ENCODE data around the gene FBXW5.
A peak's percentile ranks its signal among the peaks of the same experiment; 100 is the strongest.

FBXW5 gene

DNA sequence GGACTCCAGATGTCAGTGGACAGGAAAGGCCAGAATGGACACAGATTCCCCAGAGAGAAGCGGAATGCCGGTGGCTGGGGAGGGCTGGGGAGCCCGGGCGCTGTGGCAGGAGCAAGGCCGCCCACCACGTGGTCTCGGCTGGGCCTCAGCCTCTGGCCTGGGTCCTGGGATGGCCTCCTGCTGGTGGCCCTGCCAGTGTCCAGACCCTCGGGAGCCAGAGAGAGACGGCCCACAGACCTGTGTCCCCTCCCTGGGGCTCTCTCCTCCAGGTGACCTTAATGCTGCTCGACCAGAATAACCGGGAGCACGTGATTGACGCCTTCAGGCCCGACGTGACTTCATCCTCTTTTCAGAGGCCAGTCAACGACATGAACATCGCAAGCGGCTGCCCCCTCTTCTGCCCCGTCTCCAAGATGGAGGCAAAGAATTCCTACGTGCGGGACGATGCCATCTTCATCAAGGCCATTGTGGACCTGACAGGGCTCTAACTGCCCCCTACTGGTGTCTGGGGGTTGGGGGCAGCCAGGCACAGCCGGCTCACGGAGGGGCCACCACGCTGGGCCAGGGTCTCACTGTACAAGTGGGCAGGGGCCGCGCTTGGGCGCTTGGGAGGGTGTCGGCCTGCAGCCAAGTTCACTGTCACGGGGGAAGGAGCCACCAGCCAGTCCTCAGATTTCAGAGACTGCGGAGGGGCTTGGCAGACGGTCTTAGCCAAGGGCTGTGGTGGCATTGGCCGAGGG is 19.0 kb downstream of the FBXW5 start:
- CTCF ChIA-PET: interaction anchor here (0.6 kb wide), 1 partner anchor 69 kb away, joined by 3 read pairs; no protein-coding TSS in a partner anchor
- TF ChIP-seq, protein P1, sequence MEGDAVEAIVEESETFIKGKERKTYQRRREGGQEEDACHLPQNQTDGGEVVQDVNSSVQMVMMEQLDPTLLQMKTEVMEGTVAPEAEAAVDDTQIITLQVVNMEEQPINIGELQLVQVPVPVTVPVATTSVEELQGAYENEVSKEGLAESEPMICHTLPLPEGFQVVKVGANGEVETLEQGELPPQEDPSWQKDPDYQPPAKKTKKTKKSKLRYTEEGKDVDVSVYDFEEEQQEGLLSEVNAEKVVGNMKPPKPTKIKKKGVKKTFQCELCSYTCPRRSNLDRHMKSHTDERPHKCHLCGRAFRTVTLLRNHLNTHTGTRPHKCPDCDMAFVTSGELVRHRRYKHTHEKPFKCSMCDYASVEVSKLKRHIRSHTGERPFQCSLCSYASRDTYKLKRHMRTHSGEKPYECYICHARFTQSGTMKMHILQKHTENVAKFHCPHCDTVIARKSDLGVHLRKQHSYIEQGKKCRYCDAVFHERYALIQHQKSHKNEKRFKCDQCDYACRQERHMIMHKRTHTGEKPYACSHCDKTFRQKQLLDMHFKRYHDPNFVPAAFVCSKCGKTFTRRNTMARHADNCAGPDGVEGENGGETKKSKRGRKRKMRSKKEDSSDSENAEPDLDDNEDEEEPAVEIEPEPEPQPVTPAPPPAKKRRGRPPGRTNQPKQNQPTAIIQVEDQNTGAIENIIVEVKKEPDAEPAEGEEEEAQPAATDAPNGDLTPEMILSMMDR (conservative IDR thresholded peaks at IDR 0.05; ENCODE audit: low read depth): no peak
- POLR2A ChIA-PET (ENCODE audit: low non-redundant PET): no interaction called here
- peak overlapping the region; percentile 24 for H3K27ac ChIP-seq
- no peak for DNase-seq (ENCODE audit: low spot score)

DNA sequence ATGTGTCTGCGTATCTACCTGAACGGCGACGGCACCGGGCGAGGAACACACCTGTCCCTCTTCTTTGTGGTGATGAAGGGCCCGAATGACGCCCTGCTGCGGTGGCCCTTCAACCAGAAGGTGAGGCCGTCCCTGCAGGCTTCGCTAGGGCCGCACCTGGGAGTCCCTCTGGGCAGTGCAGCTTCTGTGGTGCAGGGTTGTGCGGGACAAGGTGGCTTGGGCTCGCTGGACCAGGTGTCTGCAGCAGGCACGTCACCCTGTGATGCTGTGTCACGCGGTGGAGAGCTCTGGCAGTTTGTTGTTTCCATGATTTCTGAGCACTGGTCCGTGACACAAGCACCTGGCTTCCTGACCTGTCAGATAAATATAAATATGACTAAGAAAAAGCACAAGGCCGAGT is 20.7 kb downstream of the FBXW5 start:
- no peak for DNase-seq (ENCODE audit: low spot score)
- CTCF ChIA-PET: interaction anchor here (0.6 kb wide), 1 partner anchor 43 kb away, joined by 4 read pairs; no protein-coding TSS in a partner anchor
- TF ChIP-seq, protein P1 (conservative IDR thresholded peaks at IDR 0.05; ENCODE audit: low read depth): no peak
- H3K27ac ChIP-seq: peak overlapping the region; percentile 2; the same call in 1 of the 2 replicates
- POLR2A ChIA-PET (ENCODE audit: low non-redundant PET): no interaction called here

DNA sequence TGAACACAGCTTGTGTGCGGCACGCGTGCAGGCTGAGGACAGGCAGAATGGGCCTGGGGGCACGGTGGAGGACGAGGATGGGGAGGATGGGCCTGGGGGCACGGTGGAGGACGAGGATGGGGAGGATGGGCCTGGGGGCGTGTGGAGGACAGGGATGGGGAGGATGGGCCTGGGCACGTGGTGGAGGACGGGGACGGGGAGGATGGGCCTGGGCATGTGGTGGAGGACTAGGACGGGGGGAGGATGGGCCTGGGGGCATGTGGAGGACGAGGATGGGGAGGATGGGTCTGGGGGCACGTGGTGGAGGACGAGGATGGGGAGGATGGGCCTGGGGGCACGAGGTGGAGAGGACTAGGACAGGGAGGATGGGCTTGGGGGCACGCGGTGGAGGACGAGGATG is 22.0 kb downstream of the FBXW5 start:
- ChIA-PET POLR2A (ENCODE audit: low non-redundant PET) (no interaction called here), CTCF (no interaction called here)
- TF ChIP-seq, protein P1 (conservative IDR thresholded peaks at IDR 0.05; ENCODE audit: low read depth): no peak

DNA sequence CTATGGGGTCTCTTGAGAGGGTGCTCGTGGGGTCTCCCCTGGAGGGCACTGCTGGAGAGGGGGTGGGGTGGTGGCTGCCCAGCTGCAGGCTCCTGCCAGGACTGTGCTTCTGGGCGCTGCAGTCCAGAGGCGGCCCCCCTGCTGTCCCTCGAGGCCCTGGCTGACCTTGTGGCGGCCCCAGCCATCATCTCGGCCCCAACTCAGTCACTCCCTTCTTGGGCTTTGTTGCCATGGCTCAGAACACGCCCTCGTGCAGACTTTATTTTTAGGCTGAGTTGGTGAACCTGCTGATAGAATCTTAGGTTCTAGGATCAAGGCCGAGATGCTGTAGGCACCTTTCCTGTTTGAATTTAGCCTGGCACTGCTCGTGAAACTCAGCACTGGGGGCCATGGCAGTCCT is 22.8 kb downstream of the FBXW5 start:
- peak overlapping the region; percentile 9 for H3K27ac ChIP-seq
- DNase-seq (ENCODE audit: low spot score): no peak
- POLR2A ChIA-PET (ENCODE audit: low non-redundant PET): no interaction called here
- TF ChIP-seq, protein P1 (conservative IDR thresholded peaks at IDR 0.05; ENCODE audit: low read depth): no peak
- CTCF ChIA-PET: no interaction called here

More for the DNA sequence above, 22.0 kb downstream of the FBXW5 start:
- H3K27ac ChIP-seq: peak overlapping the region; percentile 14
- DNase-seq (ENCODE audit: low spot score): no peak

DNA sequence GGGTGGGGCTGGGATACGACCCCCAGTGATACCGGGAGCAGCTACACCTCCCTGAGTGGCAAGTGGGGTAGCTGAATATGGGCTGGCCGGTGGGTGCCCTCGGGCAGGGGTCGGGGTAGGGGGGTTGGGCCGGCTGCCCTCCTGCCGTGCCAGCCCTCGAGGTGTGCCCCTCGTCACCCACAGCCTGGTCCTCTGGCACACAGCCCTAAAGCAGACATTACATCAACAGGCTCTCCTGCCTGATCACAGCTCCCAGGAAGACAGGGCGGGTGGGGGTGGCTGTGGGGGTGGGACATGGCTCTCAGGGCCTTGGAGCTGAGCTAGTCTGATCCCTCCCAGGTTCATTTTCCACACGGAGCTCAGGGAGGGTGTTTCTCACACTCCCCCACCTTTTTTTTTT is 23.2 kb downstream of the FBXW5 start:
- ChIA-PET POLR2A (ENCODE audit: low non-redundant PET) (no interaction called here), CTCF (no interaction called here)
- H3K27ac ChIP-seq: peak overlapping the region; percentile 9
- TF ChIP-seq, protein P1 (conservative IDR thresholded peaks at IDR 0.05; ENCODE audit: low read depth): no peak
- no peak for DNase-seq (ENCODE audit: low spot score)

DNA sequence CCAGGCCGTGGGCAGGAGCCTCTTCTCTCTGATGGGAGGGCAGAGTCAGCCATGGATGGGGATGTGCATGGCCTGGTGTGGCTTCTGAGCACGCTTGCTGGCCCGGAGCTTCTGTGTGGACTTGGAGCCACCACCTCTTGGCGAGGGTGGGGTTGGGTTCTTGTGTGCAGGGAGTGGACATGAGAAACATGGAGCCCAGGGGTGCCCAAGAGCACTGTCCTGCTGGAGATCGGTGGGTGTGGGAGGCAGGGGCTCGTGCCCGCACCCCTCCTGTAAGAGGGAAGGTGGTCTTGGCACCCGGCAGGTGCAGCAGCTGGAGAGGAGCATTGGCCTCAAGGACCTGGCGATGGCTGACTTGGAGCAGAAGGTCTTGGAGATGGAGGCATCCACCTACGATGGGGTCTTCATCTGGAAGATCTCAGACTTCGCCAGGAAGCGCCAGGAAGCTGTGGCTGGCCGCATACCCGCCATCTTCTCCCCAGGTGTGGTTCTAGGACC is 23.8 kb downstream of the FBXW5 start:
- H3K27ac ChIP-seq: no peak overlapping the region
- TF ChIP-seq, protein P1 (conservative IDR thresholded peaks at IDR 0.05; ENCODE audit: low read depth): no peak
- ChIA-PET POLR2A (ENCODE audit: low non-redundant PET) (no interaction called here), CTCF (no interaction called here)
- no peak for DNase-seq (ENCODE audit: low spot score)
